Stimulated activated naive B cell treated with anti-CD40 and anti-IgM and Interleukin-4, amounts not matched to agents 10 μg/mL and 1 μg/mL and 100 μg/mL, for 72 hours (primary cell): Measurements from ENCODE around the gene ZNF236.
A peak's percentile ranks its signal among the peaks of the same experiment; 100 is the strongest.

Source experiments
- ATAC-seq, 2 donors: fragments of 150-1000 bp; cut with Tn5 transposase; replicated peaks; 2 replicates each; pipeline ENCODE4 v1.10.0; 2021; ENCODE audit warnings: moderate library complexity in 1 of 2
- DNase-seq: peaks from one replicate; pipeline ENCODE4 v3.0.0; 2021
- H3K27ac Mint-ChIP-seq: one replicate; pipeline ENCODE4 v1.8.0; 2022; ENCODE audit warnings: mild to moderate bottlenecking, mixed read lengths
- H3K27me3 Mint-ChIP-seq, 2 donors: one replicate each; pipeline ENCODE4 v1.8.0; 2022; ENCODE audit warnings: mixed read lengths in 2 of 2
- H3K36me3 Mint-ChIP-seq, 2 donors: one replicate each; pipeline ENCODE4 v1.8.0; 2022; ENCODE audit warnings: mixed read lengths in 2 of 2, mild to moderate bottlenecking in 1 of 2
- H3K4me1 Mint-ChIP-seq, 2 donors: one replicate each; pipeline ENCODE4 v1.8.0; 2022; ENCODE audit warnings: mixed read lengths in 2 of 2, mild to moderate bottlenecking in 1 of 2
- H3K4me3 Mint-ChIP-seq, 2 donors: one replicate each; pipeline ENCODE4 v1.8.0; 2022; ENCODE audit warnings: mild to moderate bottlenecking in 2 of 2, mixed read lengths in 2 of 2, moderate library complexity in 1 of 2
- H3K9me3 Mint-ChIP-seq, 2 donors: one replicate each; pipeline ENCODE4 v1.8.0; 2022; ENCODE audit warnings: mixed read lengths in 2 of 2, mild to moderate bottlenecking in 1 of 2

ZNF236 gene

GRCh38 chr18:76857476-76857875, 35.1 kb downstream of the ZNF236 start:
- DNase-seq (no peak), ATAC-seq (no peak)
- H3K36me3 Mint-ChIP-seq: peaks cover 39 to 50% of the 10 kb centered on the region in 2 donors
- H3K4me3 Mint-ChIP-seq: no peak overlapping the region
- H3K9me3 Mint-ChIP-seq: no peaks in the 10 kb centered on the region
- H3K27ac Mint-ChIP-seq: no peak overlapping the region
- peaks cover 0 to 12% of the 10 kb centered on the region in 2 donors for H3K4me1 Mint-ChIP-seq
- no peaks in the 10 kb centered on the region for H3K27me3 Mint-ChIP-seq

- no peaks in the 10 kb centered on the region for H3K27me3 Mint-ChIP-seq
- DNase-seq (no peak), ATAC-seq (peak in 1 of 2 donors; percentile 49)
- no peak overlapping the region for H3K4me3 Mint-ChIP-seq
- H3K36me3 Mint-ChIP-seq: peaks cover 44 to 54% of the 10 kb centered on the region in 2 donors
- H3K27ac Mint-ChIP-seq: peak overlapping the region; percentile 27
- no peaks in the 10 kb centered on the region for H3K9me3 Mint-ChIP-seq
- peaks cover 0 to 12% of the 10 kb centered on the region in 2 donors for H3K4me1 Mint-ChIP-seq
Observed at GRCh38 chr18:76859474-76860339, 37.4 kb downstream of the ZNF236 start.

GRCh38 chr18:76860411-76860810, 38.1 kb downstream of the ZNF236 start:
- H3K27me3 Mint-ChIP-seq: no peaks in the 10 kb centered on the region
- peak overlapping the region; percentile 5 for H3K27ac Mint-ChIP-seq
- H3K4me3 Mint-ChIP-seq: no peak overlapping the region
- H3K4me1 Mint-ChIP-seq: peaks cover 0 to 12% of the 10 kb centered on the region in 2 donors
- DNase-seq: no peak
- peaks cover 44 to 56% of the 10 kb centered on the region in 2 donors for H3K36me3 Mint-ChIP-seq
- no peak for ATAC-seq
- H3K9me3 Mint-ChIP-seq: no peaks in the 10 kb centered on the region

GRCh38 chr18:76866666-76867065, 44.3 kb downstream of the ZNF236 start:
- no peak overlapping the region for H3K4me3 Mint-ChIP-seq
- no peak overlapping the region for H3K27ac Mint-ChIP-seq
- peaks cover 0 to 5% of the 10 kb centered on the region in 2 donors for H3K4me1 Mint-ChIP-seq
- no peaks in the 10 kb centered on the region for H3K27me3 Mint-ChIP-seq
- H3K9me3 Mint-ChIP-seq: no peaks in the 10 kb centered on the region
- peaks cover 31 to 50% of the 10 kb centered on the region in 2 donors for H3K36me3 Mint-ChIP-seq
- no peak for ATAC-seq
- DNase-seq: no peak

GRCh38 chr18:76873311-76873710, 51.0 kb downstream of the ZNF236 start:
- Mint-ChIP-seq H3K27ac (no peak overlapping the region), H3K27me3 (no peaks in the 10 kb centered on the region), H3K4me1 (no peaks in the 10 kb centered on the region), H3K36me3 (peaks cover 32 to 48% of the 10 kb centered on the region in 2 donors), H3K9me3 (no peaks in the 10 kb centered on the region), H3K4me3 (no peak overlapping the region)
- DNase-seq: no peak
- ATAC-seq: no peak

GRCh38 chr18:76873713-76874112, 51.4 kb downstream of the ZNF236 start:
- DNase-seq (no peak), ATAC-seq (no peak)
- H3K27me3 Mint-ChIP-seq: no peaks in the 10 kb centered on the region
- no peak overlapping the region for H3K27ac Mint-ChIP-seq
- no peak overlapping the region for H3K4me3 Mint-ChIP-seq
- H3K4me1 Mint-ChIP-seq: no peaks in the 10 kb centered on the region
- H3K36me3 Mint-ChIP-seq: peaks cover 30 to 45% of the 10 kb centered on the region in 2 donors
- H3K9me3 Mint-ChIP-seq: no peaks in the 10 kb centered on the region

- no peaks in the 10 kb centered on the region for H3K9me3 Mint-ChIP-seq
- H3K27ac Mint-ChIP-seq: no peak overlapping the region
- H3K4me1 Mint-ChIP-seq: no peaks in the 10 kb centered on the region
- DNase-seq: no peak
- H3K4me3 Mint-ChIP-seq: no peak overlapping the region
- H3K36me3 Mint-ChIP-seq: peaks cover 30 to 44% of the 10 kb centered on the region in 2 donors
- peak in 1 of 2 donors; percentile 33 for ATAC-seq
- no peaks in the 10 kb centered on the region for H3K27me3 Mint-ChIP-seq
Observed at GRCh38 chr18:76874642-76875389, 52.5 kb downstream of the ZNF236 start.

GRCh38 chr18:76875390-76876325, 53.3 kb downstream of the ZNF236 start:
- Mint-ChIP-seq H3K27ac (no peak overlapping the region), H3K4me3 (no peak overlapping the region), H3K36me3 (peaks cover 28 to 45% of the 10 kb centered on the region in 2 donors), H3K9me3 (no peaks in the 10 kb centered on the region), H3K27me3 (no peaks in the 10 kb centered on the region), H3K4me1 (no peaks in the 10 kb centered on the region)
- DNase-seq (peak; percentile 13), ATAC-seq (peak; percentile 70 to 74)

GRCh38 chr18:76878426-76878825, 56.1 kb downstream of the ZNF236 start:
- peaks cover 29 to 52% of the 10 kb centered on the region in 2 donors for H3K36me3 Mint-ChIP-seq
- DNase-seq (no peak), ATAC-seq (no peak)
- H3K27me3 Mint-ChIP-seq: no peaks in the 10 kb centered on the region
- no peaks in the 10 kb centered on the region for H3K4me1 Mint-ChIP-seq
- H3K9me3 Mint-ChIP-seq: no peaks in the 10 kb centered on the region
- H3K27ac Mint-ChIP-seq: no peak overlapping the region
- no peak overlapping the region for H3K4me3 Mint-ChIP-seq

- Mint-ChIP-seq H3K27me3 (no peaks in the 10 kb centered on the region), H3K4me3 (no peak overlapping the region)
Observed at GRCh38 chr18:76880026-76880425, 57.7 kb downstream of the ZNF236 start.

GRCh38 chr18:76881744-76882143, 59.4 kb downstream of the ZNF236 start:
- H3K27ac Mint-ChIP-seq: no peak overlapping the region
- H3K4me3 Mint-ChIP-seq: no peak overlapping the region
- ATAC-seq (no peak), DNase-seq (no peak)
- H3K9me3 Mint-ChIP-seq: no peaks in the 10 kb centered on the region
- H3K27me3 Mint-ChIP-seq: no peaks in the 10 kb centered on the region
- no peaks in the 10 kb centered on the region for H3K4me1 Mint-ChIP-seq
- peaks cover 25 to 52% of the 10 kb centered on the region in 2 donors for H3K36me3 Mint-ChIP-seq

More at GRCh38 chr18:76880026-76880425, 57.7 kb downstream of the ZNF236 start:
- no peak overlapping the region for H3K27ac Mint-ChIP-seq
- no peak for DNase-seq
- H3K36me3 Mint-ChIP-seq: peaks cover 26 to 45% of the 10 kb centered on the region in 2 donors
- no peaks in the 10 kb centered on the region for H3K9me3 Mint-ChIP-seq
- no peaks in the 10 kb centered on the region for H3K4me1 Mint-ChIP-seq
- no peak for ATAC-seq

GRCh38 chr18:76882146-76882545, 59.8 kb downstream of the ZNF236 start:
- Mint-ChIP-seq H3K36me3 (peaks cover 25 to 56% of the 10 kb centered on the region in 2 donors), H3K4me3 (no peak overlapping the region), H3K27me3 (no peaks in the 10 kb centered on the region), H3K9me3 (no peaks in the 10 kb centered on the region), H3K4me1 (no peaks in the 10 kb centered on the region), H3K27ac (no peak overlapping the region)
- no peak for DNase-seq
- ATAC-seq: no peak

GRCh38 chr18:76885001-76885400, 62.6 kb downstream of the ZNF236 start:
- Mint-ChIP-seq H3K36me3 (peaks cover 42 to 75% of the 10 kb centered on the region in 2 donors), H3K4me1 (peaks cover 0 to 1% of the 10 kb centered on the region in 2 donors), H3K27ac (no peak overlapping the region), H3K4me3 (no peak overlapping the region), H3K27me3 (no peaks in the 10 kb centered on the region), H3K9me3 (no peaks in the 10 kb centered on the region)
- ATAC-seq: no peak
- DNase-seq: no peak

GRCh38 chr18:76886112-76886511, 63.8 kb downstream of the ZNF236 start:
- Mint-ChIP-seq H3K9me3 (no peaks in the 10 kb centered on the region), H3K36me3 (peaks cover 38 to 77% of the 10 kb centered on the region in 2 donors), H3K4me1 (peaks cover 0 to 1% of the 10 kb centered on the region in 2 donors), H3K27me3 (no peaks in the 10 kb centered on the region), H3K4me3 (no peak overlapping the region), H3K27ac (no peak overlapping the region)
- ATAC-seq: no peak
- DNase-seq: no peak
